ENCODE data around the gene MLN.

MLN gene

DNA sequence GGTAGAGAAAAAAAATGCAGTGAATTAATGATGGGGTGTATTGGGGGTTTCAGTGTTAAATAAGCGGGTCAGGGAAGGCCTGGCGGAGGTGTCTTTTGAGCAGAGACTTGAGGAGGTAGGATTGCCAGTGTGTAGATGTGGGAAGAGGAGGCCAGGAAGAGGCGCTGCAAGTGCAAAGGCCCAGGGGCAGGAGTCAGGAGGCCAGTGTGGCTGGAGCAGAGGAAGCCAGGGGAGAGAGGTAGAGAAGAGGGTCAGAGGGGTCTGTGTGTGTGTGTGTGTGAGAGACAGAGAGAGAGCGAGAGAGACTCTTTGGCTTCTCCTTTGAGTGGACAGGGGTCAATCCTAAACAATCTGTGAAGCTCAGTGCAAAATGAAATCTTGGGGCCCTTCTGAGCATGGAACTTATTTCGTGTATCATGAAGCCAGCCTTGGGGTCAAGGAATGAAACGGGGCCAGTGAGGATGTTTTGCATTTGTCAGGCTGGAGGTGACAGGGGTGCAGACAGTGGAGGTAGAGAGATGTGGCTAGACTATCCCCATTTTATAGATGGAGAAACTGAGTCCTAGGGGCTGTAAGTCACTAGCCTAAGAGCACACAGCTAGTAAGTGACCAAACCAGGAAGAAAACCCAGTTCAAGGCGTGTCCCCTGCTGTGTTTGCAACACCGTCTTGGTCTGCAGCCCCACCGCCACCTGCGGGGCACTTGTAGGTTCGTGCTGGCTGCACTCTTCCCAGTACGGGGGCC, 47.4 kb downstream of the MLN start:
- in situ Hi-C loops (cut with MboI; ENCODE audit: low sequenced_read_pairs): no loop called here

GRCh38 chr6:33755070-33755869, 48.5 kb downstream of the MLN start:
- in situ Hi-C loops (cut with MboI; ENCODE audit: low sequenced_read_pairs): no loop called here

GRCh38 chr6:33754222-33754621, 49.6 kb downstream of the MLN start:
- in situ Hi-C loops (cut with MboI; ENCODE audit: low sequenced_read_pairs): no loop called here

DNA sequence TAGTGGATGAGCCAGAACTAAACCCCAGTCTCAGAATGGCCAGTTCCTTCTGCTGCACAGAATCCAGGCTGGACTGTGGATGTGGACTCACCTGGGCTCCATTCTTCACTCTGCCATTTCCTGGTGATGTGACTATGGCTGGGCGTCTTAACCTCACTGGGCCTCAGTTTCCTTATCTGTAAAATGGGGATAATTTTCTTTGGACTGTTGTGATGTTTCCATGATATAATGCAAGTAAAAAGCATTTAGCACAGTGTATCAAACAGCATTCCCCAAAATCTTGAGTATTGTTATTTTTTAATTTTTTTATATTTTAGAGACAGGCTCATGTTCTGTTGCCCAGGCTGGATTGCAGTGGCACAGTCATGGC, 51.2 kb downstream of the MLN start:
- in situ Hi-C loops (cut with MboI; ENCODE audit: low sequenced_read_pairs): no loop called here

DNA sequence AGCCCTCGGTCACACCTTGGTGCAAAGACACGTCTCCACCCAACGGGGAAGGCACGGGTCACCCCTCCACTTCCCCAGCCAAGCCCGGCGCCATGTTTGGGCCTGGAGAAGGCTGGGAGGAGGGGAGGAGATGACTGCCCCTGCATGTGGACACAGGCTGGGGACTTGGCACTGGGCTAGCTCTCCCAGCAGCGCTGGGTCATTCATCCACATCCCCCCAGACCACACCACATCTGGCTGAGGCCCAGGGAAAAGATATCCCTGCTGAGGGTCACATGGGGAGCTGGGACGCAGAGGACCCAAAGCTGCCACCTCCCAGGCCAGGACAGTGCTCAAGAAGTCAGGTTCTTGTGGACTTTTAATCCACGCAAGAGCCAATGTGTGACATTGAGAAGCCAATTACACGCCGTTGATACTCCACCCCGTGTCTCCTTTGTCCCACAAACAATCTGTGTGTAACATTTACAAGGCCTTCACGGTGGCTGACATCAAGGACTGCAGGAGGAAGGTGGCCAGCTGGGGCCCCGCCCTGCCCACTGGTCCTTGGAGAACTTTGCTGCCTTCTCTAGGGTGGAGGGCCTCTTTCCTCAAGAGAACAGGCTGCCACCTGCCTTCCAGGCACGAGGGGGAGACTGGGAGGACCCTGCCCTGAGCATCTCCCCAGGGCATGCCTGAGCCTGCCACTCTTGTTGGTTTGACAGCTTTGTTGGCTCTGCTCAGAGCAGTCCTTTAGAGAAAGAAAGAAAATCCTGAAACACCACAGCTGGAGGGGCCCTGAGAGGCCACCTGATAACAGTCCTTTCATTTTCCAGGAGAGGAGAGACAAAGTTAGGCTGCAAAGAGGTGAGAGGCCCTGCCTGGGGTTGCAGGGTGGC, 51.8 kb downstream of the MLN start:
- in situ Hi-C loops (cut with MboI; ENCODE audit: low sequenced_read_pairs): no loop called here

DNA sequence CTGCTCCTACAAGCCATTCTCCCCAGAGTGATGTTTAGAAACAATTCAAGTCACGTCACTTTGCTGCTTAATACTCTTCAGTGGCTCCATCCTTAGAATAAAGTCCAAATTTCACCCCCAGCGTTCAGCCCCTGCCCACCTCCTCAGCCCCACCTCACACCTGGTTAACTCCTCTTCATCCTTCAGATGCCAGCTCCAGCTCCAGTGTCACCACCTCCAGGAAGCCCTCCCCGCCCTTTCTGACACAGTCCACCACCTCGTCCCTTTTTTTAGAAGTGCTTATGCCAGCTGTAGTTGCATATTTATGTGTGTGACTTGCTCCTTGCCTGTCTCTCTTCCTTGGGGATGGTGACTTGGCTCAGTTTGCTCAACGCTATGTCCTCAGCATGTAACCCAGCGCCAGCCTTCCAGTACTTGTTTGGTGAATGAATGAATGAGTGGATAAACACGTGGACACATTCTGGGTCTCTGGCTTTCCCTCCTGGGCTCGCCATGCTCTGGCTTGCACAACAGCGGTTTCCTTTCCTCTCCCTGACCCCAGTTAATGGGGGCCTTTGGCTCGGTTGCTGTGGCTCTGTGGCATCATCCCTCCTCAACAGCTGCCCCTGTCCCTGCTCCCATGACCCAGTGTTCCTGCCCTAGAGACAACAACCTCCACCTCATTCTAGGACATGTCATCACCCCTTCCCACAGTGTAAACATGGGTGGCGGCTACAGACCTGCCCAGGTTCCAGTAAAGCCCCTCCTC, 53.4 kb downstream of the MLN start:
- in situ Hi-C loops (cut with MboI; ENCODE audit: low sequenced_read_pairs): no loop called here

- in situ Hi-C loops (cut with MboI; ENCODE audit: low sequenced_read_pairs): no loop called here
Observed at GRCh38 chr6:33749401-33749800, 54.4 kb downstream of the MLN start.

GRCh38 chr6:33748841-33749240, 55.0 kb downstream of the MLN start:
- in situ Hi-C loops (cut with MboI; ENCODE audit: low sequenced_read_pairs): no loop called here

DNA sequence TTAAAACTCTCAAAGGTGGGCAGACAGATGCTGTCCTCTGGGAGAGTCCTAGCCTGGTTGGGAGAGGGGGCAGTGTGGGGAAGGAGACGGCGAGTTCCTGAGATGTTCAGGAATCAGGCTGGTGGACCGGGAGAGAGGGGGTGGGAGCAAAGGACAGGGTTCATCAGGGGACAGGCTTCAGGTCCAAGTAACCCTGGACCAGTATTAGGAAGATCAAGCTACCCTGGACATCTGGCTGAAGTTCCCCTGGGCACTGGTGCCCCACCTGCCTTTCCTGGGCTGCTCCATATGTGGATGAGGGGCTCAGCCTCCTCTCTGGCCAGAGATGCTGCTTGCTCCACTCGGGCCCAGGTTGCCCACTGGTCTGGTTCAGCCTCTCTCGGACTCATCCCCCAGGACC, 56.0 kb downstream of the MLN start:
- in situ Hi-C loops (cut with MboI; ENCODE audit: low sequenced_read_pairs): no loop called here

DNA sequence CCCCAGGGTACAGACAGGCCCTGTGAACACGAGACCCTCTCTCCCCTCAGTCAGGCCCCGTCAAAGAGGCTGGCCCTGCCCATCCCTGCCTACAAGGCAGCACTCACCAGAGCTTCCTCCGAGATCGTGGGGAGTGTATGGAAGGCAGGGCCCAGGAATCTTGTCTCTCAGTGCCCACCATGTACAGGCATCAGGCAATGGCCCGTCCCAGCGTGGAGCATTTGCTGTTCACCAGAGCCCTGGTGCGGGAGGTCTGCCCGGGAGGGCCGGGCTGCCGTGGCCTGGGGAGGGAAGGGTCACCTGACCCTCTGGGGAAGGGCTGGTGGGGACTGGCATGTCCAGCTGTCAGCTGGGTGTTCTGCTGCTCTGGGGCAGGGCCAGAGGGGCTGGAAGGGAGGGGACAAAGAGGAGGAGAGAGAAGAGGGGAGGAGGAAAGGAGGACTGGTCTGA, 57.1 kb downstream of the MLN start, which contains the start of gene IP6K3:
Gene IP6K3, minus strand, starts transcription at position 255 of the 450 bp plus-strand sequence. CDS start 11,429 bp downstream, outside the sequence.
- in situ Hi-C loops (cut with MboI; ENCODE audit: low sequenced_read_pairs): no loop called here

DNA sequence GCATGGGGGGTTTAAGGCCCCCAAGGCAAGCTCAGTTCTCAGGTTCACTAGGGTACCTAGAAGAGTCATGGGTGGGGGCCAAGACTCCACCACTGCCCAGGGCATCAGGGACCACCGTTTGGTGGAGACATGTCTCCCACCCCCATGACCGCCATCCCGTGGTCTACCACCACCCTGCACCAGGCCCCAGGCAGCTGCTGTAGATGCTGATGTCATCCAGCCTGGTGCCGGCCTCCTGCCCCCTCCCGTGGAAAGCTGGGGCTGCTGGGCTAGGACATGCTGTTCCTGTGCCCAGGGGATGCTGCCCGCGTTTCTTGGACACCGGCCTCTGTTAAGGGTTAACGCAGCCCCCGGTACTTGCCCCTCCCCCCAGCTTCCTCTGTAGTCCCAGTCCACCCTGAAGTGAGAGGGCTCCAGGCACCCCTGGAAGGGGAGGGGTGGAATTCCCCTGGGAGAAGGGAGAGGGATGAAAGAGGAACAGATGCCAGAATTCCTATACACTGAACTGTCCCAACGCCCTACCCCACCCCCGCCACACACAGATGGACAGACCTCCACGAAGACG, 57.7 kb downstream of the MLN start:
- in situ Hi-C loops (cut with MboI; ENCODE audit: low sequenced_read_pairs): no loop called here

GRCh38 chr6:33745548-33745947, 58.3 kb downstream of the MLN start:
- in situ Hi-C loops (cut with MboI; ENCODE audit: low sequenced_read_pairs): no loop called here

DNA sequence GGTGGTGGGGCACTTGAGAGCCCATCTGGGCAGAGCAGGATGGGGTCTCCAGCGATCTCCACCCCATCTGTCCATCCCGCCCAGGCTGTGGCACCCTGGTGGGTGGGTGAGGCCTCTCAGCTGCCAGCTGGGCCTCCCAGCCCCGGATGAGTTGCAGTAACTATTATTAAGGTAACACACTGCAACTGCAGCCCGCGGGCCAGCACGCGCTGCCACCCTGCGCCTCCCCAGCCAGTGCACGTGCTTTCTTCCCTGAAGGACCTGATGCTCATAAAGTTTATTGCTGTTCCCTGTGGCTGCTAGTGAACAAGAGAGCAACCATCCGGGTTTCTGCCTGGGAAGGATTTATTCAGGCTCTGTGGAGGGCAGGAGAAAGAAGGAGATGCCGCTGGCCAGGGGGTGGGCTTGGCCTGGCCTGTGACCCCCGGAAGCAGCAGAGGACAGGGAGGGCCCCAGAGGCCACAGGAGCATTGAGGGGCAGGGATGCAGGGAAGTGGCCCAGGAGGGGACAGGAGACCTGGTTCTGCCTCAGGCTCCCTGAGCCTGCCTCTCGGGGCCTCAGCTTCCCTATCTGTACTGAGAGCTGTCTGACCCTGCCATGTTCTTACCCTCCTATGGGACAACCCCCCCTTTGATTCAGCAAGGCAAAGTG, 58.8 kb downstream of the MLN start:
- in situ Hi-C loops (cut with MboI; ENCODE audit: low sequenced_read_pairs): no loop called here
